Measurements from ENCODE around the gene WHRN. TPM values are rescaled to one million over a fixed set of nuclear protein-coding genes. Genes with fewer than 3 reads are reported as not detected.

WHRN gene
- total and polyA plus RNA-seq, 2 donors (not counting 1 experiment from before 2014, with no cell fraction given): 19.4 to 95.7 TPM

DNA sequence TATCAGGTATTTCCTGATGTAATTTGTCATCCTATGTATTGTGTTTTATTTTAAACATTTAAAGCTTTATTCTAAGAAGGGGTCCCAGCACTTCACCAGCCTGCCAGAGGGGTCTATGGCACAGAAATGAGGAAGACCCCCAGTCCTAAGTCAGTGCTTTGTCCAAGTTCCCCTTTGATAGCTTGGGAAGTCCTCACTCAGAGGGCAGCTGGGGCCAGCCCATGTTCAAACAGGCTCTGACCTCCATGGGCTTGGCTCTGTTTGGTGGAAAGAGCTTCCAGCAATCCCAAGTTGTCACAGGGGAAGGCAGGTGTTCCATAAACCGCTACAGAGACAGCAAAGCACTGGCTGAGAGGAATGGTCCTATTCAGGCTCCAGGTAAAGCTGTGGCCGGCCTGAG is 90.9 kb downstream of the WHRN start:
- Histone ChIP-seq H3K27ac (ENCODE audit: low read length in 2 of 2) (no peak overlapping the region), H3K9ac (ENCODE audit: low read length) (no peak overlapping the region), H3K9me3 (ENCODE audit: control extremely low read depth in 1 of 3, control insufficient read depth in 2 of 3, insufficient read depth in 1 of 3, low read length in 2 of 3) (no peaks in the 10 kb centered on the region), H4K20me1 (ENCODE audit: control insufficient read depth, insufficient read depth, low read length, poor library complexity, severe bottlenecking) (no peaks in the 10 kb centered on the region), H3K4me2 (replicated peaks; ENCODE audit: low read depth, low read length, poor library complexity, severe bottlenecking) (no peak overlapping the region), H3K4me1 (ENCODE audit: control insufficient read depth in 2 of 2, insufficient read depth in 2 of 2, low read length in 2 of 2) (no peaks in the 10 kb centered on the region), H3K79me2 (ENCODE audit: control insufficient read depth, insufficient read depth, low read length) (no peaks in the 10 kb centered on the region), H3K27me3 (replicated peaks in 1 of 4; ENCODE audit: control extremely low read depth in 1 of 4, control insufficient read depth in 3 of 4, insufficient read depth in 4 of 4, low read length in 3 of 4) (no peaks in the 10 kb centered on the region), H3K36me3 (replicated peaks in 1 of 2; ENCODE audit: control extremely low read depth in 1 of 2, control insufficient read depth in 1 of 2, extremely low read depth in 1 of 2, insufficient read depth in 2 of 2, low read length in 1 of 2) (no peaks in the 10 kb centered on the region), H2AFZ (ENCODE audit: insufficient read depth, low read depth, low read length, poor library complexity, severe bottlenecking) (no peak overlapping the region), H3K4me3 (ENCODE audit: control extremely low read depth in 1 of 5, extremely low read depth in 1 of 5, insufficient read depth in 1 of 5, low read depth in 2 of 5, low read length in 4 of 5) (no peak overlapping the region)
- Mint-ChIP-seq H3K27me3 (no peaks in the 10 kb centered on the region), H3K27ac (no peak overlapping the region), H3K9me3 (ENCODE audit: insufficient read depth) (no peaks in the 10 kb centered on the region), H3K4me1 (no peaks in the 10 kb centered on the region), H3K4me3 (no peak overlapping the region)
- CTCF ChIA-PET: interaction anchor here (0.9 to 3.0 kb wide), 5 partner anchors 9 to 240 kb away, joined by 3 to 20 read pairs (median 6); no protein-coding TSS in a partner anchor
- no peak for TF ChIP-seq EZH2 (IDR thresholded peaks at IDR 0.05; ENCODE audit: borderline replicate concordance, insufficient read depth, low read depth, low read length, poor library complexity, severe bottlenecking)
- no peak for TF ChIP-seq CTCF (IDR thresholded peaks at IDR 0.05)
- ATAC-seq (ENCODE audit: low read depth) (no peak), DNase-seq (no peak)
- intact Hi-C loops (cut with micrococcal nuclease): no loop called here
- WGBS (ENCODE audit: insufficient coverage): 93% methylated on average over 2 of the region's 2 CpGs
- POLR2A ChIA-PET: no interaction called here

- Mint-ChIP-seq H3K4me3 (no peak overlapping the region), H3K27me3 (no peaks in the 10 kb centered on the region), H3K9me3 (ENCODE audit: insufficient read depth) (no peaks in the 10 kb centered on the region), H3K4me1 (no peaks in the 10 kb centered on the region), H3K27ac (no peak overlapping the region)
- H3K4me2 ChIP-seq (replicated peaks; ENCODE audit: low read depth, low read length, poor library complexity, severe bottlenecking): no peak overlapping the region
- H3K36me3 ChIP-seq (replicated peaks in 1 of 2; ENCODE audit: control extremely low read depth in 1 of 2, control insufficient read depth in 1 of 2, extremely low read depth in 1 of 2, insufficient read depth in 2 of 2, low read length in 1 of 2): no peaks in the 10 kb centered on the region
- H2AFZ ChIP-seq (ENCODE audit: insufficient read depth, low read depth, low read length, poor library complexity, severe bottlenecking): no peak overlapping the region
- H3K4me1 ChIP-seq (ENCODE audit: control insufficient read depth in 2 of 2, insufficient read depth in 2 of 2, low read length in 2 of 2): no peaks in the 10 kb centered on the region
- 76% methylated on average over 5 of the region's 5 CpGs for WGBS (ENCODE audit: insufficient coverage)
- ATAC-seq (ENCODE audit: low read depth): no peak
- no peaks in the 10 kb centered on the region for H3K79me2 ChIP-seq (ENCODE audit: control insufficient read depth, insufficient read depth, low read length)
- ChIA-PET CTCF (interaction anchor here (0.9 to 3.0 kb wide), 3 partner anchors 8 to 75 kb away, joined by 3 to 20 read pairs (median 6); no protein-coding TSS in a partner anchor), POLR2A (interaction anchor here (0.5 kb wide), 1 partner anchor 41 kb away, joined by 4 read pairs; no protein-coding TSS in a partner anchor)
- no peak for TF ChIP-seq CTCF (IDR thresholded peaks at IDR 0.05)
- no peak for TF ChIP-seq EZH2 (IDR thresholded peaks at IDR 0.05; ENCODE audit: borderline replicate concordance, insufficient read depth, low read depth, low read length, poor library complexity, severe bottlenecking)
- H3K27ac ChIP-seq (ENCODE audit: low read length in 2 of 2): no peak overlapping the region
- intact Hi-C loops (cut with micrococcal nuclease): no loop called here
- no peaks in the 10 kb centered on the region for H3K9me3 ChIP-seq (ENCODE audit: control extremely low read depth in 1 of 3, control insufficient read depth in 2 of 3, insufficient read depth in 1 of 3, low read length in 2 of 3)
- no peak overlapping the region for H3K9ac ChIP-seq (ENCODE audit: low read length)
- H3K27me3 ChIP-seq (replicated peaks in 1 of 4; ENCODE audit: control extremely low read depth in 1 of 4, control insufficient read depth in 3 of 4, insufficient read depth in 4 of 4, low read length in 3 of 4): no peaks in the 10 kb centered on the region
- H3K4me3 ChIP-seq (ENCODE audit: control extremely low read depth in 1 of 5, extremely low read depth in 1 of 5, insufficient read depth in 1 of 5, low read depth in 2 of 5, low read length in 4 of 5): no peak overlapping the region
- DNase-seq: no peak
- no peaks in the 10 kb centered on the region for H4K20me1 ChIP-seq (ENCODE audit: control insufficient read depth, insufficient read depth, low read length, poor library complexity, severe bottlenecking)
Measured at GRCh38 chr9:114413861-114414301, 91.4 kb downstream of the WHRN start.
